ENCODE measurements around the gene ITPRIP. TPM values are rescaled to one million over a fixed set of nuclear protein-coding genes. Genes with fewer than 3 reads are reported as not detected.
A peak's percentile ranks its signal among the peaks of the same experiment; 100 is the strongest.

The ITPRIP gene
- total RNA-seq, 4 donors from 2014 or later, result 28.0 to 44.2 (median 29.4) TPM

DNA sequence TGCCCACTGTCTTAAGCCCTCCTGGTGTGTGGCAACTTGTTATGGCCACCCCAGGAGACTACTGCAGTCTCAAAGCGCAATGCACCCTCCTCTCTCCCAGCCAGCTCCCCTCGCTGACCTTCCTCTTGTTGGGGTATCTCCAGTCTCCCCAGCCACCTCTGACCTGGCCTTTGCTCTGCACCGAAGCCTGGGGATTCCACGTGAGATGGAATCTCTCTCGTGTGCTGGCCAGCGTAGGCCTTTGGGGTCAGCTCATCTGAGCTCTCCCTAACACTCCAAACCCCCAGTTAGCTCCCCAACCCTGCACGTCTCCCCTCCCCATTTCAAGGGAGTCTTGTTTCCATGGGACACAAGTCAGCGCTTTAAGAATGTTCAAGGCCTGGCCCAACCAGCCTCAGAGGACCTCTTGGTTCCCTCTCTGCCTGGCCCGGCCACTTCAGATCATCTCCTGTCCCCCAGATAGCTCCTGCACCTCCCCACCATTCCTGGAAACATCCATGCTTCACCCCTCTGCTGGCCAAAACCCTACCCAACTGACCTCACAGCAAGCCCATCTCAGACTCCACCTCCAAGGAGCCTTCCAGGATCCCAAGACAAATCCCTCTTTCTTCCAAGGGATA, 11.2 kb downstream of the ITPRIP start:
- Histone ChIP-seq H3K4me3 (replicated peaks in 1 of 3) (no peak overlapping the region), H3K27me3 (no peaks in the 10 kb centered on the region), H3K9me3 (no peaks in the 10 kb centered on the region), H3K27ac (peak overlapping the region; percentile 92 to 99 (median 98)), H3K4me1 (peaks cover 100% of the 10 kb centered on the region in 2 donors), H3K36me3 (no peaks in the 10 kb centered on the region)
- intact Hi-C loops (cut with DNase I), result no loop called here
- WGBS, 2 donors, result 95 to 97% methylated on average over 9 of the region's 9 CpGs
- no peak for DNase-seq
- TF ChIP-seq, protein P1, sequence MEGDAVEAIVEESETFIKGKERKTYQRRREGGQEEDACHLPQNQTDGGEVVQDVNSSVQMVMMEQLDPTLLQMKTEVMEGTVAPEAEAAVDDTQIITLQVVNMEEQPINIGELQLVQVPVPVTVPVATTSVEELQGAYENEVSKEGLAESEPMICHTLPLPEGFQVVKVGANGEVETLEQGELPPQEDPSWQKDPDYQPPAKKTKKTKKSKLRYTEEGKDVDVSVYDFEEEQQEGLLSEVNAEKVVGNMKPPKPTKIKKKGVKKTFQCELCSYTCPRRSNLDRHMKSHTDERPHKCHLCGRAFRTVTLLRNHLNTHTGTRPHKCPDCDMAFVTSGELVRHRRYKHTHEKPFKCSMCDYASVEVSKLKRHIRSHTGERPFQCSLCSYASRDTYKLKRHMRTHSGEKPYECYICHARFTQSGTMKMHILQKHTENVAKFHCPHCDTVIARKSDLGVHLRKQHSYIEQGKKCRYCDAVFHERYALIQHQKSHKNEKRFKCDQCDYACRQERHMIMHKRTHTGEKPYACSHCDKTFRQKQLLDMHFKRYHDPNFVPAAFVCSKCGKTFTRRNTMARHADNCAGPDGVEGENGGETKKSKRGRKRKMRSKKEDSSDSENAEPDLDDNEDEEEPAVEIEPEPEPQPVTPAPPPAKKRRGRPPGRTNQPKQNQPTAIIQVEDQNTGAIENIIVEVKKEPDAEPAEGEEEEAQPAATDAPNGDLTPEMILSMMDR (IDR thresholded peaks at IDR 0.05), result no peak
- TF ChIP-seq POLR2A (IDR thresholded peaks at IDR 0.05), result no peak

DNA sequence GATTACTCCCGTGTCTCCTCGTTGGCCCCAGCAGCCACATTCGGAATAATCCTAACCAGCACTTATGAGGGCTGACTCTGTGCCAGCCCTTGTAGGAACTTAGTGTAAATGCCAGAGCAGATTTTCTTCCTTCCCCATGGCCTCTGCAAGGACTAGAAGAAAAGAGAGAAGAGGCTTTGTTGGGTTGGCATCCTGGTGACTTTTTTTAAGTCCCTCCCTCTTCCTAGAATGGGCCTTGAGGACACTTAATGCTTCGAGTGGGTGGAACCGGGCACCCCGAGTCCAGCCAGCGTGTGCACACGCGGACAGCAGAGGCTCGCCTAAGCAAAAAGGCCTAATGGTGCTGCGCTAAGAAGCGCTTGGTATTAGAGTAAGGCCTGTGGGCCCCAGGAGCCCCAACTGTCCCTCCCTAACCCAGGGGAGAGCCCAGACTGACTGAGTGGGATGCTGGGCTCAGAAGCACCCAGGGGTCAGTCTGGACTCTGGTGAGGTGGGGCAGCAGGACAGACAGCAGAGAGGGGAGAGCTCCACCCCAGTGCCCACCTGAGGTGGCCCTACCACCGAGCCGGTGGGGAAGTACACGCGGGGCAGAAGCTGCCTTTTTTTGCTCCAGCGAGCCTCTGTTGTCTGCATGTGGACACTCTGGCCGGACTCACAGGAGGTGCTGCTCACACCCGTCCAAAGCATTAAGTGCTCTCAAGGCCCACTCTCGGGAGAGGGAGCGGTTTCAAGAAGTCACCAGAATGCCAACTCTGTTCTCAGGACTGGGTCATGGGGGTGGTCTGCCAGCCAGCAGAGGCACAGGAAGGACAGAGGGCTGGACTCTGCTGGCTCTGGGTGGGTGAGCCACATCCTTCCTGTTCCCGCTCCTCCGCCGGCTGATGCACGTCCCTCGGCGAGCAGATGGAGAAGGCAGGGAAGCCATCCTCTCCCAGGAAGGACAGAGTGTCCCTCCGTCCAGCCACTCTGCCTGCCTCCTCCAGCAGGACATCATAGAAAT, 12.5 kb downstream of the ITPRIP start:
- Histone ChIP-seq H3K36me3 (no peaks in the 10 kb centered on the region), H3K27me3 (no peaks in the 10 kb centered on the region), H3K27ac (peak overlapping the region; percentile 92 to 99 (median 98)), H3K4me3 (replicated peaks in 1 of 3) (no peak overlapping the region), H3K9me3 (no peaks in the 10 kb centered on the region), H3K4me1 (peaks cover 100% of the 10 kb centered on the region in 2 donors)
- WGBS, 2 donors, result 21 to 37% methylated on average over 21 to 28 of the region's 28 CpGs
- DNase-seq, result peak; percentile 82 to 85
- peak in 1 of 2 donors; percentile 45 for TF ChIP-seq POLR2A (IDR thresholded peaks at IDR 0.05)
- TF ChIP-seq, protein P1 (IDR thresholded peaks at IDR 0.05), result no peak
- intact Hi-C loops (cut with DNase I), result no loop called here

DNA sequence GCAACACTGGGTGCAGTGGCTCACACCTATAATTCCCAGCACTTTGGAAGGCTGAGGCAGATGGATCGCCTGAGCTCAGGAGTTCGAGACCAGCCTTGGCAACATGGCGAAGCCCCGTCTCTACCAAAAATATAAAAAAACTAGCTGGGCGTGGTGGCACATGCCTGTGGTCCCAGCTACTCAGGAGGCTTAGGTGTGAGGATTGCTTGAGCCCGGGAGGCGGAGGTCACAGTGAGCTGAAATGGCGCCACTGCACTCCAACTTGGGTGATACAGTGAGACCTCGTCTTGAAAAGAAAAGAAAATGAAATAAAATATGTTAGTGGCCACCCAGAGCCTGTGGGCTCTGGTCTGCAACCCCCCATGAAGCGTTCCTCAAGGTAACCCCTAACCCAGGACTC, 13.3 kb downstream of the ITPRIP start:
- H3K36me3 ChIP-seq, result no peaks in the 10 kb centered on the region
- H3K4me1 ChIP-seq, result peaks cover 98 to 99% of the 10 kb centered on the region in 2 donors
- WGBS, 2 donors, result 95 to 97% methylated on average over 10 of the region's 10 CpGs
- peak overlapping the region; percentile 92 to 99 (median 98) for H3K27ac ChIP-seq
- H3K27me3 ChIP-seq, result no peaks in the 10 kb centered on the region
- intact Hi-C loops (cut with DNase I), result no loop called here
- H3K4me3 ChIP-seq (replicated peaks in 1 of 3), result no peak overlapping the region
- TF ChIP-seq, protein P1 (IDR thresholded peaks at IDR 0.05), result no peak
- no peak for TF ChIP-seq POLR2A (IDR thresholded peaks at IDR 0.05)
- no peaks in the 10 kb centered on the region for H3K9me3 ChIP-seq
- no peak for DNase-seq

DNA sequence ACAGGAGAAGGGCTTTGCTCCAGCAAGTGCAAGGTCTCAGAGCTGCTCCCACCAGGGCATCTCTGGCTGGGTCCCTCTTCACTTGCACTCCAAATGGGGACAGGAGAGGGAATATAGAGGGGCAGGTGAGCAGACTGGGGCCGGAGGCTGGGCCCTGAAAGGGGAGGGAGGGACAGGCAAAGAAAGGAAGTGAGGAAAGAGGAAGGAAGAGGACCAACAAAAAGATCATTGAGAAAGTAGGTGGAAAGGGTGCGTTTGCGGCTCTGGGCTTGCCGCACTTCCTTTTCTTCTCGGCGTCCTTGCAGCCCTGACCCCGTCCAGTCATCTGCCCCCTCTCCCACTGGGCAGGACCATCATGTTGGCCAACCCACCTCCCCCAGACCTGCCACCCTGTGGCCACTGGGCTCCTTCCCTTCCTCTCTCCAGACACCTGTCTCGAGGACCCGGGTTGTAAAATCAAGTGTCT, 14.0 kb downstream of the ITPRIP start:
- intact Hi-C loops (cut with DNase I), result no loop called here
- peaks cover 98 to 99% of the 10 kb centered on the region in 2 donors for H3K4me1 ChIP-seq
- no peaks in the 10 kb centered on the region for H3K27me3 ChIP-seq
- 70 to 75% methylated on average over 9 of the region's 9 CpGs for WGBS, 2 donors
- no peaks in the 10 kb centered on the region for H3K36me3 ChIP-seq
- DNase-seq, result no peak
- TF ChIP-seq, protein P1 (IDR thresholded peaks at IDR 0.05), result no peak
- TF ChIP-seq POLR2A (IDR thresholded peaks at IDR 0.05), result no peak
- peak overlapping the region; percentile 92 to 99 (median 98) for H3K27ac ChIP-seq
- H3K4me3 ChIP-seq (replicated peaks in 1 of 3), result no peak overlapping the region
- H3K9me3 ChIP-seq, result no peaks in the 10 kb centered on the region
